AG09309 (cell line): ENCODE data around the gene AZGP1.
"Not testable (repeated sequence)": the region's sequence is repeated elsewhere in the genome, so short reads cannot be mapped to it uniquely, and the experiment has no call there.

ENCODE experiments used
- DNase-seq: peaks from one replicate; pipeline ENCODE4 v3.0.0-alpha.2; 2010; ENCODE audit warnings: low read depth
- H3K4me3 ChIP-seq: 2 replicates; pipeline ENCODE4 v1.5.1; 2011; ENCODE audit warnings: mild to moderate bottlenecking, low read depth, low read length, moderate library complexity; ENCODE audit not compliant: control insufficient read depth
- TF ChIP-seq, protein P1 (sequence below): IDR thresholded peaks from 2 replicates; pipeline ENCODE4 v1.5.1; 2011; ENCODE audit warnings: mild to moderate bottlenecking, low read depth, low read length, inconsistent platforms; ENCODE audit not compliant: insufficient read depth, control insufficient read depth; ENCODE audit errors: missing control alignments

AZGP1 gene

DNA sequence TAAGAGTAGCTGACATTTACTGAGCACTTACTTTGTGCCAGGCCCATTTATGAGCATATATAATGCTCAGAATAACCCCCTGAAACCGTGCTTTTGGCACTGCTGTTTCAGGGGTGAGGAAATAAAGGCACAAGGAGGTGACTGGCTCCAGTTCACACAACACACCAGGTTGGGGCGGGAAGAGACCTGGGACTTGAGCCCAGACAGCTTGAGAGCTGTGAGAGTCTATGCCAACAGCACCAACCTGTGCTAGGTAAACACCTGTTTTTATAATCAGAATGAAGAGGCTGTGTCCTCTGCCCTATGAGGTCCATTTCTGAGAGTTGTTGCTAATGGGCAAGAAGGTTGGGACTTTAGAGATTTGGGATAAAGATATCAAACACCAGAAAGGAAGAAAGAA, 8.8 kb upstream of the AZGP1 start:
- DNase-seq, result no peak
- no peak overlapping the region for H3K4me3 ChIP-seq
- TF ChIP-seq, protein P1, sequence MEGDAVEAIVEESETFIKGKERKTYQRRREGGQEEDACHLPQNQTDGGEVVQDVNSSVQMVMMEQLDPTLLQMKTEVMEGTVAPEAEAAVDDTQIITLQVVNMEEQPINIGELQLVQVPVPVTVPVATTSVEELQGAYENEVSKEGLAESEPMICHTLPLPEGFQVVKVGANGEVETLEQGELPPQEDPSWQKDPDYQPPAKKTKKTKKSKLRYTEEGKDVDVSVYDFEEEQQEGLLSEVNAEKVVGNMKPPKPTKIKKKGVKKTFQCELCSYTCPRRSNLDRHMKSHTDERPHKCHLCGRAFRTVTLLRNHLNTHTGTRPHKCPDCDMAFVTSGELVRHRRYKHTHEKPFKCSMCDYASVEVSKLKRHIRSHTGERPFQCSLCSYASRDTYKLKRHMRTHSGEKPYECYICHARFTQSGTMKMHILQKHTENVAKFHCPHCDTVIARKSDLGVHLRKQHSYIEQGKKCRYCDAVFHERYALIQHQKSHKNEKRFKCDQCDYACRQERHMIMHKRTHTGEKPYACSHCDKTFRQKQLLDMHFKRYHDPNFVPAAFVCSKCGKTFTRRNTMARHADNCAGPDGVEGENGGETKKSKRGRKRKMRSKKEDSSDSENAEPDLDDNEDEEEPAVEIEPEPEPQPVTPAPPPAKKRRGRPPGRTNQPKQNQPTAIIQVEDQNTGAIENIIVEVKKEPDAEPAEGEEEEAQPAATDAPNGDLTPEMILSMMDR, result no peak

DNA sequence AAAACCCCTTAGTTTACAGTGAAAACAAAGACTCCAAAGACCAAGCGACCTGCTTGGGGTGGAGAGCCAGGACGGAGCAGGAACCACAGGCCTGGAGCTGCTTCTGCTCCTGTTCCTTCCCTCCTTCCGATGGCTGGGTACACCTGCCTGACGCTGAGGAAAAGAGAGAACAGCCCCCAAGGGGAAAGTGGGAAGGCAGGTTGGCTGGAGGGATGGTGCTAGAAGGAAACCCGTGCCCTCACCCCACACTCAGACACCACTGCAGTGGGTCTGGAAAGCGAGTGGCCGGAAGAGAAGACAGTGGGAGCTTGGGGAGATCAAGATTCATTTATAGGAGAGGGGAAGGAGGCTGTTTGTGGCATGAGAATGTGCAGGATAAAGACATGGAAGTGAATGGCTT, 5.2 kb upstream of the AZGP1 start:
- not testable (repeated sequence) for H3K4me3 ChIP-seq, DNase-seq

DNA sequence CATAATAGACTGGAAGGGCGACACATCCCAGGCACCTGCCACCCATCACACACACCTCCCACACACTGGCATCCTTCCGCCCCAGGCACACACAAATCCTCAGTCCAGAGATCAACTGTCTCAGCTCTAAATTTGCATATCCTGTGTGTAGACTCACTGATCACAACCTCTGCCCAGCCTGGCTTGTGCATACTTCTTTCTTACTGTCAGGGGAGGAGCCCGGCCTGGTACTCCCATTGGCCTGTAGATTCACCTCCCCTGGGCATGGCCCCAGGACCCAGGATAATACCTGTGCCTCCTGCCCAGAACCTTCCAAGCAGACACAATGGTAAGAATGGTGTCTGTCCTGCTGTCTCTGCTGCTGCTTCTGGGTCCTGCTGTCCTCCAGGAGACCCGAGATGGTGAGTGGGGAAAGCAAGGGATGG, 4.6 kb upstream of the AZGP1 start:
- H3K4me3 ChIP-seq, DNase-seq: not testable (repeated sequence)

DNA sequence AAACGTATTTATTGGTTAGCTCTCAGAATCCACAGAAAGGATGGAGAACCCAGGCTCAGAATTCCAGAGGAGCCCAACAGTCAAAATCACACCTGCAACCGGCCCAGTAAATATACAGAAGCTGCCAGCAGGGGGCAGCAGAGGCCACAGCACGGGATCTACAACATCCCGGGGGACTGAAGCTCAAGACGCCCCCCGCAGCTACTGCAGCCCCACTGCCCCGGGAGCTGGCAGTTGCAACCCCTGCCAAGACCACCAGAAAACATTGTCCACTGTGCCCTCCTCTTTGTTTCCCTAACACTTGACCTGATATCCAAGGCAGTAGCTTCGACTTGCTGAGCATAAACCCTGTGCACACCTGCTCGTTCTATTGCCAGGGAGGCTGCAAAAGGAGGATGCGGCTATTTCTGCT, 4.0 kb upstream of the AZGP1 start:
- TF ChIP-seq, protein P1, result peak; percentile 47
- not testable (repeated sequence) for DNase-seq, H3K4me3 ChIP-seq

DNA sequence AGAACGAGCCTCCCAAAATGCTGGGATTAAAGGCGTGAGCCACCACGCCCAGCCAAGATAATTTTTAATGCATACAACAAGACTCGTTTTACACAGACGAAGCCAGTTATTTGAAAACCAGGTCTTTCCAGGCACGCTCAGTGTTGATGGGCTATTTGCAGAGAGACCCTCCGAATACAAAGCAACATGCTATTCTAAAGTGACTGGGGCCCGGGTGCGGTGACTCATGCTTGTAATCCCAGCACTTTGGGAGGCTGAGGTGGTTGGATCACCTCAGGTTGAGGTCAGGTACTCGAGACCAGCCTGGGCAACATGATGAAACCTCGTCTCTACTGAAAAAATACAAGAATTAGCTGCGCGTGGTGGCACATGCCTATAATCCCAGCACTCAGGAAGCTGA, 795 bp upstream of the AZGP1 start:
- no peak for DNase-seq
- no peak overlapping the region for H3K4me3 ChIP-seq
- TF ChIP-seq, protein P1, result no peak

DNA sequence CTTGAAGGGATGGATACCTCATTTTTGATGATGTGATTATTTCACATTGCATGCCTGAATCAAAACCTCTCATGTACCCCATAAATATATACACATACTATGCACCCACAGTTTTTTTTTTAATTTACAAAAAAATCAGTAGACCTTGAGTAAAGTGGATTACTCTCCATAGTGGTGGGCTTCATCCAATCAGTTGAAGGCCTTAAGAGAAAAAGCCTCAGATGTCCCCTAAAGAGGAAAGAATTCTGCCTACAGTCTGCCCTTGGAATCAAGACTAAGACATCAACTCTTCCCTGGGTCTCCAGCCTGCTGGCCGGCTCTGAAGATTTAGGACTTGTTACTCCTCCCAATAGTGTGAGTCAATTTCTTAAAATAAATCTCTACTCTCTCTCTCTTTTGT, 1.1 kb downstream of the AZGP1 start:
- H3K4me3 ChIP-seq, result no peak overlapping the region
- no peak for DNase-seq
- TF ChIP-seq, protein P1, result no peak

DNA sequence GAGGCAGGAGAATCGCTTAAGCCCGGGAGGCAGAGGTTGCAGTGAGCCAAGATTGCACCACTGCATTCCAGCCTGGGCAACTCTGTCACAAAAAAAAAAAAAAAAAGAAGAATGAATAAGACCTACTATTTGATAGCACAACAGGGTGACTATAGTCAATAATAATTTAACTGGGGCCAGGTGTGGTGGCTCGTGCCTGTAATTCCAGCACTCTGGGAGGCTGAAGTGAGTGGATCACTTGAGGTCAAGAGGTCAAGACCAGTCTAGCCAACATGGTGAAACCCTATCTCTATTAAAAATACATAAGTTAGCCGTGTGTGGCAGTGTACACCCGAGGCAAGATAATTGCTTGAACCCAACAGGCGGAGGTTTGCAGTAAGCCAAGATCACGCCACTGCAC, 2.0 kb downstream of the AZGP1 start:
- H3K4me3 ChIP-seq, DNase-seq: not testable (repeated sequence)

DNA sequence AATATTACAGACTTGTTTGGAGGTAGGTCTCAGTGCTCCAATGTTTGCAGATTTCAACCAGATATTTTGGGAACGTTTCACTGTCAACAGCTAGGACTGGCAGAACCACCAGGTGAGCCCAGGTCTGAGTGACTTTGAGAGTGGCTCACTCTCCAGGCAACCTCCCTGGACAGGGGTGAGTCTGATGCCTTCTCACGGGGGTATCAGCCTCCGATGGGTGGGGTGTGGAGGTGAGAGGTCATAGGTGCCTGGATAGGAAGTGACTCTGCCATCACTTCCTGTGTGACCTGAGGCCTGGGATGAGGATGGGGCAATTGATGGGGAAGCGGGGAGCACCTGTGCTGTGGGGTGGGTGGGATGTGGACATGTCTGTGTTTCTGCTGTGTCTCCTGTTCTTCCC, 4.6 kb downstream of the AZGP1 start:
- H3K4me3 ChIP-seq, result no peak overlapping the region
- TF ChIP-seq, protein P1, result no peak
- no peak for DNase-seq

DNA sequence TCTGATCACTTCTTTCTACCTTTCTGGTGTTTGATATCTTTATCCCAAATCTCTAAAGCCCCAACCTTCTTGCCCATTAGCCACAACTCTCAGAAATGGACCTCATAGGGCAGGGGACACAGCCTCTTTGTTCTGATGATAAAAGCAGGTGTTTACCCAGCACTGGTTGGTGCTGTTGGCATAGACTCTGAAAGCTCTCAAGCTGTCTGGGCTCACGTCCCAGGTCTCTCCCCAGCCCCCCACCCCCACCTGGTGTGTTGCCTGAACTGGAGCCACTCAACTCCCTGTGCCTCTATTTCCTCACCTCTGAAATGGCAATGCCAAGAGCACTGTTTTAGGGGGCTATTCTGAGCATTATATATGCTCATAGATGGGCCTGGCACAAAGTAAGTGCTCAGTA, 6.0 kb downstream of the AZGP1 start:
- not testable (repeated sequence) for H3K4me3 ChIP-seq, DNase-seq
